NOMO-1 (cell line): ENCODE results near the gene OBP2B.

Experiments
- DNase-seq, 2 experiments: peaks; one replicate each; lab custom pipeline; 2025; ENCODE audit not compliant: unreplicated experiment in 2 of 2; lab: John Stamatoyannopoulos, UW

Gene OBP2B

GRCh38 chr9:133202688-133203453 lies 6.2 kb downstream of the OBP2B start:
- DNase-seq: no peak

DNA sequence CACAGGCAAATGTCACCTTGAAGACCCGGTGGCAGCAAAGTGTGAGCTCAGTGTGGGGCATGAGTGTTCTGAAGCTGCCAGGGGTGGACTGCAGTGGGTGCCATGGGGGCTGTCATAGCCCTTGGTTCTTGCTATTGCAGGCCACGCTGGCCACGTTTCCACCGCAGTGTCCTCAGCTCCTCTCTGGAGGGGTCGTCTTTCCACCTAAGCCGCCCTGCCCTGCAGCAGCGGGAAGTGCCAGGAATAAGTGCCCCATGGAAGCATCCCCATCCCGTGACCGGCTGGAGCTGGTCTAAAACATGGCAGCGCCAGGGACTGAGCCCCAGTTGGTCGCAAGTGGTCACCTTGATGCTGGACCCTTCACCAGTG lies 6.9 kb downstream of the OBP2B start:
- DNase-seq: no peak

DNA sequence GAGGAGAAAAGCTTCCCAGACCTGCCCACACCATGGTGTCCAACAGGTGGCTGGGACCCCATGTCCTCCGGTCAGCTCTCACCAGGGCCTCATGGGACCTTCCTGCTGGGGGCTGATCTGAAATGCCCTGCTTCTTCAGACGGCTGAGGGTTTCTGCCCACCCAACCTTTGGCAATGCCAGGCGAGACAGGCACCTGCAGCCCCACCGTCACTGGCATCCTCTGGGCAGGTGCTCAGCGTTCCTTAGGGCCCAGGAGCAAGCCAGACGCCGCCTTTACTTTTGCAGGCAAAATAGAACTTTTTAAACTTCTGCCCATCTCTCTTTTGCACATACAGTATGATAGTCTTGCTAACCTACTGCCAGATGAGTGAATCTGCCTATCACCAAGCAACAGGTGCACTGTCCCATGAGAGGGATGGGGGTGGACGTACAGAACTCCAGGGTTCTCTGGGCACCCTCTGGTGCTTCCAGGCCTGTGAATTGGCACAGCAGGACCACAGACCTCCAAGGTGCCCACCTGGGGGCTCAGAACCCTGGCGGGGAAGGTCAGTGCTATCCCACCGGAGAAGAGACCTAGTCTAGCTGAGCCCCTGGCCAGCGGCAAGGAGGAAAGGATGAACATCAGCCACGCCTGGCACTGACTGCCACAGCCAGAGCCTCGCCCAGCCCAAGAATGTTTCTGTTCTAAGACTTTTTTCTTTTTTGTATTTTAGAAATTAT lies 7.5 kb downstream of the OBP2B start:
- DNase-seq: no peak

- no peak for DNase-seq
These were observed 8.4 kb downstream of the OBP2B start for GRCh38 chr9:133200631-133201030.

DNA sequence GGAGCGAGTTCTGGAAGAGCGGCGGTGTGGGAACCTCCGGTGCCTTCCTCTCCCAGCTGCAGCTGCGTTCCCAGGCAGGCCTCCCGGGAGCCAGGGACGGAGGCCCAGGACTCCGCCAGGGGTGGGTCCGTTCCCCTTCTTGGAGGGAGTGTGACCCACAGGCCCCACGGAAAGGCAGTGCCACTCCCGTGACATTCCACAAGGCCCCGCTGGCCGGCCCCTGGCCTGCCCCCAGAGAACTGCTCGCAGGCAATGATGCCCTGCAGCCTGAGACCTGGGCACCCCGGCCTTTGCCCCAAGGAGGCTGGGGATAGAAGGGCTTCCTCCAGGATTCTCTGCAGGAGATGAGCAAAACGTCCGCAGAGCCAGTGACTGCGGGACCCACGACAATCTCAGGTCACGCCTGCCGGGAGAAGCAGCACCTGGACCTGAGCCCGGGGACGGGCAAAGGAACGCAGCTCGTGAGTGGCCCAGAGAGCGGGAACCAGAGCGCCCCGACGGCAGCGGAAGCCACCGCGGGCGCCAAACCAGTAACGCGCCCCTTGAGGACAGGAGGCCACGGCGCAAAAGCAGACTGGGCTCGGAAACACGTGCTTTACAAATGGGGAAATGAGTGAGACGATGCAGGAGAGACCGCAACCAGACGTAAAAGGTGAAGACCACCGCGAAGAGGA lies 9.3 kb downstream of the OBP2B start:
- no peak for DNase-seq

- no peak for DNase-seq
These were observed 14.0 kb downstream of the OBP2B start for GRCh38 chr9:133195029-133195428.

DNA sequence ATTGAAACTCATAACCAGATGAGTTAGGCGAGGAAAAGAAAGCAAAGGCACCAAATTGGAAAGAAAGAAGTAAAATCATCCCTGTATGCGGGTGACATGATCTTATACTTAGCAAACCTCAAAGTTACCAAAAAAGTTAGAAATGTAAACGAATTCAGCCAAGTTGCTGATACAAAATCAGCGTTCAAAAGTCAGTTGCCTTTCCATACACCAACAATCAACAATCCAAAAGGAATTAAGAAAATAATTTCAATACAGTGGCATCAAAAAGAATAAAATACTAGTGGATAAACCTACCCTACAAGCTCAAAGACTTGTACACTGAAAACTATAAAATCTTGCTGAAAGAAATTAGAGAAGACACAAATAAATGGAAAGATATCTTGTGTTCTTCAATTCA lies 14.5 kb downstream of the OBP2B start:
- no peak for DNase-seq

GRCh38 chr9:133191989-133192388 lies 17.1 kb downstream of the OBP2B start:
- no peak for DNase-seq

GRCh38 chr9:133189826-133190225 lies 19.2 kb downstream of the OBP2B start:
- DNase-seq: no peak

- DNase-seq: no peak
These were observed 20.2 kb downstream of the OBP2B start for GRCh38 chr9:133188843-133189180.

GRCh38 chr9:133188006-133188842 lies 20.8 kb downstream of the OBP2B start:
- no peak for DNase-seq

- DNase-seq: no peak
These were observed 21.5 kb downstream of the OBP2B start for GRCh38 chr9:133187561-133188005.

DNA sequence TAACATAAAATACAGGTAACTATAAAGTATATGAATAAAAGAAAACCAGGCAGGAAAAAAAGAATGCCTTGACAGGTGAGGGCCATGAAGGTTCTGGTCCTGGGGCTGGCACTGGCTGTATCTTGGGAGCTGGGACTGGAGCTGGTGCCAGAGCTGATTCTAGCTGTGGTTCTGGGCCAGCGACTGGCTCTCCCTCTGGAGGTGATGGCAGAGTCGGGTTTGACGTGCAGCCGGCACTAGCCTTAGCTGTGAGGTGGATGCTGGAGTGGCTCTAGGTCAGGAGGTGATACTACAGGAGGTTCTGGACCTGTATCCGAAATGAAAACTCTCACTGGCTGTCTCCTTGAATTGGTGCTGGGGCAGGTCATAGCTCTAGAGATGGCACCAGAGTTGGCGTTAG lies 22.3 kb downstream of the OBP2B start:
- DNase-seq: no peak

- DNase-seq: peak; percentile 65 to 67
These were observed 24.1 kb downstream of the OBP2B start for GRCh38 chr9:133184971-133185370.

DNA sequence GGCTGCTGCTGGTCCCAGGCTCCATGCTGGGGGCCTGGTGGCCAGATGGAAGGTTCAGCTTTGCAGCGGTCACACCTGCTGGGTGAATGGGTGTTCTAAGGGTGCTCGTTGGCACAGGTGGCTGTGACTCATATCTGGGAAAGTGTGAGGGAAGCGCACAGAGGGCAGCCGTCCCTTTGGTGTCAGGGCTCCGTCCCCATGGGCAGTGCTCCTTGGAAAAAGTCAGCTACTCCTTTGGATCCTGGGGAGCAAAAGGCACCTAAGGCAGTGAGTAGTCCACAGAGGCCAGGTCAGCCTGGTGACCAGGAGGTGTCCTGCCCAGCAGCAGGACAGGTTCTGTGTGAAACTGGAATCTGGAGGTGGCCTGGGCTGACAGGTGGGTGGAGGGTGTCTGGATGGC lies 26.9 kb downstream of the OBP2B start:
- DNase-seq: no peak

DNA sequence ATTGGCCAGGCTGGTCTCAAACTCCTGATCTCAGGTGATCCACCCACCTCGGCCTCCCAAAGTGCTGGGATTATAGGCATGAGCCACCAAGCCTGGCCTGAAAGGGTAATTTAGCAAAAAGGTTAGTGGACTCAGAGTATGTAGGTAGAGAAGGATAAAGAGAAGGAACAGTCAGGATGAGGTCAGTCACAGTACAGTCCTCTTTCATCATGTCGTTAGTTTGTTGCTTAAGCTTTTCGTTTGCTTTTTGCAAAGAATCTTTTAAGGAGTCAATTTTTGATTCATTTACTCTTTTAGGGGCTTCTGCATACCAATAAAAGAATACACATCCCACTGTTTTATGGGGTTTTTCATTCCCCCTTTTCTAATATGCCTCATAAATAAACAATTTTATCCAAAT lies 27.5 kb downstream of the OBP2B start:
- DNase-seq: peak in 1 of 2 experiments; percentile 13

GRCh38 chr9:133180953-133181352 lies 28.1 kb downstream of the OBP2B start:
- DNase-seq: no peak

DNA sequence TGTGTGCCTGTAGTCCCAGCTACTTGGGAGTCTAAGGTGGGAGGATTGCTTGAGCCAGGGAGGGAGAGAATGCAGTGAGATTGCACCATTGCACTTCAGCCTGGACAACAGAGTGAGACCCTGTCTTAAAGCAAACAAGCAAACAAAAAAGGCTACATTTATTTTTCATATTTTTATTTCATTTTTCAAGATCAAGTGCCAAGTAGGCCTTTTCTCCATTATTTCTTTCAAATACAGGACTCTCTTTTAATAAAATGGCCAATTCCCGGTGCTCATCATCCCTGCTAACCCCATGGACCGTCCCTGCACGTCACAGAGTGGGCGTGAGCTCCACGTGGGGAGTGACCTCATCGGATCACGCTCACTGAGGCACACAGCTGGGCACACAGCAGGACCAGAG lies 36.0 kb downstream of the OBP2B start:
- no peak for DNase-seq

- no peak for DNase-seq
These were observed 37.7 kb downstream of the OBP2B start for GRCh38 chr9:133171161-133171961.

GRCh38 chr9:133170716-133171115 lies 38.3 kb downstream of the OBP2B start:
- DNase-seq: no peak
